CD4-positive, alpha-beta T cell treated with Interleukin-12 subunit alpha and Interleukin-12 subunit beta, for 1 hour (primary cell): ENCODE results near the gene MIOX.
"Not testable (repeated sequence)": the region's sequence is repeated elsewhere in the genome, so short reads cannot be mapped to it uniquely, and the experiment has no call there.

Source experiments
- DNase-seq: peaks from one replicate; pipeline ENCODE4 v3.0.0-alpha.2; 2020

MIOX gene

DNA sequence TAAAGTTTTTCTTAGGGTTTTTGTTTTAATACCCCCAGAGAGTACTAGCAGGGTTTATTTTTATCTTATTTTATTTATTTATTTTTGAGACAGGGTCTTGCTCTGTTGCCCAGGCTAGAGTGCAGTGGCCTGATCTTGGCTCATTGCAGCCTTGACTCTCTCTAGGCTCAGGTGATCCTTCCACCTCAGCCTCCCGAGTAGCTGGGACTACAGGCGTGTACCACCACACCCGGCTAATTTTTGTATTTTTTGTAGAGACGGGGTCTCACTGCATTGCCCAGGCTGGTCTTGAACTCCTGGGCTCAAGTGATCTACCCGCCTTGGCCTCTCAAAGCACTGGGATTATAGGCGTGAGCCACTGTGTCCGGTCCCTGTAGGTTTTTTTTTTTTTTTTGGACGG lies 33.5 kb downstream of the MIOX start:
- not testable (repeated sequence) for DNase-seq

DNA sequence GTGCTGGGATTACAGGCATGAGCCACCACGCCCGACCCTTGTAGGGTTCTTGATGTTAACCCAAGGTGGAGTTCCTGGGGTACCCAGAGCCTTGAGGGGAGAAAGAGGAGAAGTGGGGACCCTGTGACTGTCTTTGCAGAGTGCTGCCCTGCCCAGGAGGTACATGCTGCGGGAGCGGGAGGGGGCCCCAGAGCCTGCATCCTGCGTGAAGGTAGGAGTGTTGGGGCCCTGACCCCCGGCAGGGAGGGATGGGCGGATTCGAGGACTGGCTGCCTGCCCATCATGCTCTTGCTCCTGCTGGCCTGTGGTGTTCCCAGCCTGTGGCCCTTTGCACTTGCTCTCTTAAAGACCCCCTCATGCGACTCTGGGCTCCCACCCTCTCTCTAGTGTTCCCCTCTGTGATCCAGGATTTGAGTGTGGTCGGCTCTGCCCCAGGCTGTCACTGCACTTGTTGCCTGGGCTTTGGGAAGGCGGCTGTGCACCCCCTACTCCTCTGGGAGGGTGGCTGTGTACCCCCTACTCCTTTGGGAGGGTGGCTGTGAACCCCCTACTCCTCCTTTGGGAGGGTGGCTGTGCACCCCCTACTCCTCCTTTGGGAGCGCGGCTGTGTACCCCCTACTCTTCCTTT lies 34.3 kb downstream of the MIOX start:
- DNase-seq: no peak

DNA sequence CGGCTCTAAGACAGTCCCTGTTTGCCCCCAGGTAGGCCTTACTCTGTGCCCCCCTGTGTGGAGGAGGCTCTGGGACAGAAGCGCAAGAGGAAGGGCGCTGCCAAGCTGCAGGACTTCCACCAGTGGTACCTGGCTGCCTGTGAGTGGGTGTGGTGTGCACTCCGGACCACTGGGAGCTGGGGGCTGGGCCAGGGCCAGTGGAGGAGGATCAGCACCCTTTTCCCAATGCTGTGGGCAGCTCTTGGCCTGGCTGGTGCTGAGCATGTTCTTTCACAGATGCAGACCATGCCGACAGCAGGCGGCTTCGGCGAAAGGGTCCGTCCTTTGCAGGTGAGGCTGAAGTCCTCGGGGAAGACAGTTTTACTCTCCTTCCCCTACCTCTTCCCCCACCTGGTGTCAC lies 35.1 kb downstream of the MIOX start:
- no peak for DNase-seq

DNA sequence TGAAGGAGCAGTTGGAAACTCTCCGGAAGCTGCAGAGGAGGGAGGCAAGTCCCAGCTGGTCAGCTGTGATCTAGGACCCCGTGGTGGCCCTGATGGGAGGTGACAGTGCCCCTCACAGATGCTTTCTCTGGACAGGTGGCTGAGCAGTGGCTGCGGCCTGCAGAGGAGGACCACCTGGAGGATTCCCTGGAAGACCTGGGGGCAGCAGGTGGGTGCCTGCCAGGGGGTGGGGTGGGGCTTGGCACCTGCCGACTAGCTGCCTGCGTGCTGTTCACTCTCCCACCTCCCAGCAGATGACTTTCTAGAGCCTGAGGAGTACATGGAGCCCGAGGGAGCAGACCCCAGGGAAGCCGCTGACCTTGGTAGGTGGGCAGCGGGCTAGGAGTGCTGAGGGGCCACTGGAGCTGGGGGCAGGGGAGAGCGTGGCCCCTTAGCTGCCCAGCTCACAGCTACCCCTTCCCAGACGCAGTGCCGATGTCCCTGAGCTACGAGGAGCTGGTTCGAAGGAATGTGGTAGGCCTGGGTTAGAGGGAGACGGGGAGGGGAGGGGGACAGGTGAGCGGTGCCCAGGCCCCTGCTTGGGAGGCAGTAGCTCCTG lies 35.6 kb downstream of the MIOX start:
- DNase-seq: no peak

DNA sequence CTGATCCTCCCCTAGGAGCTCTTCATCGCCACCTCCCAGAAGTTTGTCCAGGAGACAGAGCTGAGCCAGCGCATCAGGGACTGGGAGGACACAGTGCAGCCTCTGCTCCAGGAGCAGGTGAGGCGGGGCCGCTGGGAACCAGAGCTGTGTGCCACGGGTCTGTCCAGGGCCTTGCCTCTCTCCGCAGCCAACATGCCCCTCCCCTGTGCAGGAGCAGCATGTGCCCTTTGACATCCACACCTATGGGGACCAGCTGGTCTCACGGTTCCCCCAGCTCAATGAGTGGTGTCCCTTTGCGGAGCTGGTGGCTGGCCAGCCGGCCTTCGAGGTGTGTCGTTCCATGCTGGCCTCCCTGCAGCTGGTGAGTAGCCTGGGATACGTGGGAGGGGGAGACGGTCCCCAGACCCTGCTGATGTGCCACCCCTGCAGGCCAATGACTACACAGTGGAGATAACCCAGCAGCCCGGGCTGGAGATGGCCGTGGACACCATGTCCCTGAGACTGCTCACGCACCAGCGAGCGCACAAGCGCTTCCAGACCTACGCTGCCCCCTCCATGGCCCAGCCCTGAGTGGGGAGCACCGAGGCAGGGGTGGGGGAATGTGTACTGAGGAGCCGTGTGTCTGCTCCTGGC lies 36.3 kb downstream of the MIOX start:
- DNase-seq: no peak

DNA sequence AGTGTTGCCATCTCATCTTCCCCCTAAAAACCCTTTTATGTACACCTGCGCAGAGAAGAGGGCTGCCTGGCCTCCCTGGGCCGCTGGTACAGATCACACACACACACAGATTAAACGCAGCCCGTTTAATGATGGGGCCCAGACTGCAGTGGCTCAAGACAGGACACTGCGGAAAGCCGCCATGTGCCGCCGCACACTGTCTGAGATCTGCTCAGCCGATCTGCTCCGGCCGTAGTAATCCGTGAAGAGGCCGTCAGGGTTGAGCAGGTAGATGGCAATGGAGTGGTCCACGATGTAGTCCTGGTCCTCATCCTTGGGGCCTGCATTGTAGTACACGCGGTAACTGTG lies 36.8 kb downstream of the MIOX start:
- no peak for DNase-seq

DNA sequence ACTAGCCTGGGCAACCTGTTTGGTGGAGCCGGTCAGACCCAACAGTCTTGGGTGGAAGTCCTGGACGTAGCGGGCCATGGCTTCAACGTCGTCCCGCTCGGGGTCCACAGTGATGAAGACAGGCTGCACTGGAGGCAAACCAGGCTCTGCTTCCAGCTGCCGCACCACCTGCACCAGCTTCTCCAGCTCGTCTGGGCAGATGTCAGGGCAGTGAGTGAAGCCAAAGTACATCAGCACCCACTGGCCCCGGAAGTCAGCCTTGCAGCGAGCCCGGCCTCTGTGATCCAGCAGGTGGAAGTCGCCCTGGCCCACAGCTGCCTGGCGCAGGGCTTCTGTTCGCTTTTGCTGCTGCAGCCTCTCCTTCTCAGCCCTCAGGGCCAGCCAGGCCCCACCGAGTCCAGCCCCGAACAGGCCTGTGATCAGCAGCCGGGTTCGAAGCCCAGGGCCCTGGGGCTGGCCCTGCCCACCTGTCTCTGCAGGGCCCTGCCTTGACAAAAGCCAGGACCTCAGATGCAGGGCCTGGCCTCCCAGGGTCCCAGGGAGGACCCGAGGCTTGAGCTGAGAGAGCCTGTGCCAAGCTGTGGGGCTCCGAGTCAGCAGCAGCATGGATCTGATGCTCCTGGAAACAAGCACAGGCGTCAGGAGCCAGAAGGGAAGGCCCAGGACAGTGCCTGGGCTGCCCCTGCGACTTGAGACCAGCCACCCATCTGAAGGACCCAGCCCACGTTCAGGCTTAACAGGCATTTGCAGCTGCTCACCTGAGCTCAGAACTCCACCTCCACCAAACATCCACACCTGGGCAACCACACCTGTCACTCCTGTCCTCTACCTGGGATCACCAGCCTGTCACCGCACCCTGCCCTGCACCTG lies 37.4 kb downstream of the MIOX start:
- DNase-seq: no peak

DNA sequence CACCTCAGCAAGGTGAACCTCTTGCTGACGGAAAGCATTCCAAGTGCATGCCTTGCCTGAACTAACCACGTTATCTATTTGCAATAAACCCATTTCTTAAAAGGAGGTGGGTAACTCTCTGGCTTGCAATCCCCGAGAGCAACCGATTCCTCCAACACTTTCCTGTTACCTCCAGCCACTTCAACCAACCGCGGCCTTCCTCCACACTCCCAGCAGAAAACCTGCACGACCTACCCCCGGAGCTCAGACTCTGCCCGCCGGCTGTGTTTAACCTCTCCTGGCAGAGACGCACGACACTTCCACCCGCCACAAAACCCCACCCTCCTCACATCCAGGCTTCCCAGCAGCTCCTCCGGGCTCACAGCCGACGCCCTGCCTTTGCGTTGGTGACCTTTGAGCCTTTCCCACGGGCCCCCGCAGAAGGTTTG lies 38.0 kb downstream of the MIOX start:
- no peak for DNase-seq

DNA sequence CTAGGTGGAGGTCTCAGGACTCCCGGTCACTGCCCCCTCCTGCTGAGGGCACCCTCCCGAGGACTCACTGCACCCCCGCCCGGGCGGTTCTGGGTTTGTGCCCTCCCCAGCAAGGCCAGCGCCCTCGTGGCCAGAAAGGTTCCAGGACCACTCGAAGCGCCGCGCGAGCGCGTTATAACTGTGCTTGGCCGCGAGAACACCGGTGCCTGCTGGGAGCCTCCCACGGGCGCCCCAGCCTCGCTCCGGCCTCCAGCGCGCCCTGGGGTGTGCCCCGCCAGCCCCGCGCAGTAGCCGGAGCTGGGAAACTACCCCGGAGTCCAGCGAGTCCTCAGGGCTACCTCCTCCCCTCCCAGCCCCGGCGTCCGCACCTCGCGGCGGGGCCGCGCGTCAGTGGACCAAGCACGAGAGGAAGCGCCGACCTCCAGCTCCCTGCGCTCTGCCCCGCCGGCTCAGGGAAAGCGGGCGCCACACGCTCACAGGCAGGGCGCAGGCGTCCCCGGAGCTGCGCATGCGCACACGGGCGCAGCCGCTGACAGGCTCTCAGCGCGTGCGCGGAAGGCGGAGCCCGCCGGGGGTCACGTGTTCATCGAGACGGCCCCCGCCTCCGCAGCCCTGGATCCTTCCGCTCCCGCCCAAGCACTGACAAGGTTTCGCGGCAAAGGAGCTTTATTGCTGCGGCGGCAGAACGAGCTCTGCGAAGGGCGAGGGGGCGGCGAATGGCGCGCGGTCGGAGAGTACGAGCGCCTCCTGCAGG lies 38.6 kb downstream of the MIOX start, which contains the start of gene SCO2:
Gene SCO2, minus strand, starts transcription at position 495 of the 754 bp plus-strand sequence. CDS start 1,187 bp downstream, outside the sequence.
- peak; percentile 98 for DNase-seq

DNA sequence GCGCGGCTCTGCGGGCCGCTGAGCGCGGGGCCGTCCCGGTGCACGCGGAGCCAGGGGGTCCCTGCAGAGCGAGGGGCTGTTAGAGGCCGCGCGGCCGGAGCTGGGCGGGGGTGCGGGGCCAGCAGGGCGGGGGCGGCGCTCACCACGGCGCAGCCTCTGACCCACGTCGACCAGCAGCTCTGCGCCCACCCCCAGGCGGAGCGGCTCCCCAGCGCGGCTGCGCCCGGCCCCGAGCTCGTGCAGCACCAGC lies 39.1 kb downstream of the MIOX start:
- no peak for DNase-seq

DNA sequence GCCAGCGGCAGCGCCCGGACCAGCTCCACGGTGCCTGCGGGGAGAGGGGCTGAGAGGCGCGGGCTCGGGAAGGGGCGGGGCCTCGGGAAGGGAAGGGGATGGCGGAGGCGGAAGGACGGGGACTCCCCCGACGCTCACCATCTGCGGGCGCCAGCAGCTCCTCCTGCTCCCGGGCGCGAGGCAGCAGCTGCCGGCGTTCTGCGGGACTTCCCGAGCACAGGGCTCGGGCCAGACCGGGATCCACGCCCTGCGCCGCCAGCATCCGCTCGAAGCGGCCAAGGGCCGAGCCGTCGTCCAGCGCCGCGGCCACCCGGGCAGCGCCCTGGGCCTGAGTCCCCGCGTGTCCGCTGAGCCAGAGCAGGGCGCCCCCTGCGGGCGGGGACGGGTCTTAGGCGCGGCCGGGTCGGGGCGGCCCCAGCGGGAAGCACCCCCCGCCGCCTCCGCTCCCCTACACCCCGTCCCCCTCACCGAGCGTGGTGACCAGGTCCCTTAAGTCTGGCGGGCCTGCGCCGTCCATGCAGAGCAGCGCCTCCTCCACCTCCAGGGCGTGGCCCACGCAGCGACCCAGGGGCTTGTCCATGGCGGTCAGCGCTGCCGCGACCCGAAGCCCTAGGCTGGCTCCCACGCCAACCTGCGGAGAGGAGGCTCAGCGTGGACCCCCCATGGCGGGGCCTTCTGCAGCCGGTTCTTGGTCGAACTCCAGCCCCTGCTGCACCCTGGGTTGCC lies 39.6 kb downstream of the MIOX start:
- DNase-seq: peak; percentile 88

DNA sequence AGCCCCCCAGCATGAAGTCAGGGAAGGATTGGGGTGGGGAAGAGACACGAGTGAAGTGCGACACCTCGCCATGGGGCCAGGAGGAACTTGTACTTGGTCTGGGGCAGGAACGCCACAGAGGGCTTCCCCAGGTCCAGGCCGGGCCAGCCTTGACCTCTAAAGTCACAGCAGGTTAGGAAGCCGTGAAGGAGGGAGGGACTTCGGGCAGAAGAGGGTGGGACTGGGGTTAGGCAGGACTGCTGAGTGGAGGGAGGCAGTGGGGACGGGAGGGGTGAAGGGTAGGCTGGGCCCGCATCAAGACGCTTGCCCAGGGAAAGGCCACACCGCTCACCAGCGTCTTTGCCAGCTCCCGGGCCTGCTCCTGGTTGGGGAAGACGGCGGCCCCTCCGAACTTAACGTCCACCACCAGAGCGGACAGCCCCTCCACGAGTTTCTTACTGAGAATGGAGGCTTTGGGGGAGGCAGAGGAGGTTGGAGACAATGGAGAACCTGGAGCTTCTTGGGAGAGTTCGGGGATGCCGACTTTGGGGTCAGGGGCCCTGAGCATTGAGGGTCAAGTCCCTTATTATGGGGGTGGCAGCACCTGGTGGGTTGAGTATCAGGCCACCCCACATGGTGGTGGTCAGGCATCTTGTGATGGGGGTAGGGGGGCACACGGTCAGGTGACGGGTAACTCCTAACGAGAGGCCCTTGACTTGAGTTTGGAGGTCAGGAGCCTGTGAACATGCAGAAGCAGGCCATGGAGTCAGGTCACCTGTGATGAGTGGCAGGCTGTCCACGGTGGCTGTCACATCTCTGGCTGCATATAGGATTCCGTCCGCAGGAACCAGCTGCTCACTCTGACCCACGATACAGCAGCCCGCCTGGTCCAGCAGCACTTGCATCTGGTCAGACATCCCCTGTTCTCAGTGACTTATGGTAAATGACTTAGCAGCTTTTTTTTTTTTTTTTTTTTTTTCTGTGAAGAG lies 40.5 kb downstream of the MIOX start:
- DNase-seq: peak; percentile 59

DNA sequence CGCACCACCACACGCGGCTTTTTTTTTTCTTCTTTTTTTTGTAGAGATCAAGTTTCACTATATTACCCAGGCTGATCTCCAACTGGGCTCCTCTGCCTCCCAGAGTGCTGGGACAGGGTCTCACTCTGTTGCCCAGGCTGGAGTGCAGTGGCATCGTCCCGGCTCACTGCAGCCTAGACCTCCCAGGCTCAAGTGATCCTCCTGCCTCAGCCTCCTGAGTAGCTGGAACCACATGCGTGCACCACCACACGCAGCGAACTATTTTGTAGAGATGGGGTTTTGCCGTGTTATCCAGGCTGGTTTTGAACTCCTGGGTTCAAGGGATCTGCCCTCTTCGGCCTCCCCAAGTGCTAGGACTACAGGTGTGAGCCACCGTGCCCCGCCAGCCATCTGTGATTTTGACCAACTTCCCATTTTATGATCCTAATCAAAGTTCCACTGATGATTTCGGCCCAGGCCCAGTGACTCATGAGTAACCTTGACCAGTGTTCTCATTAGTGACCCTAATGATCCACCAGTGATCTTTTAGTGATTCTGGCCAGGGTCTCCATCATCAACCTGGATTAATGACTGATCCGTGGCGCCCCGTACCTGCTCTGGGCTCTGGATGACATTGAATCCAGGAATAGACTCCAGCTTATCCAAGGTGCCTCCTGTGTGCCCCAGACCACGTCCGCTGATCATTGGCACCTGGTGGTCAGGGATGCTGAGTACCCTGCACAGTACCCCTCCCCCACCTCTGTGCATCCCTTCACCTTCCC lies 41.4 kb downstream of the MIOX start:
- no peak for DNase-seq

DNA sequence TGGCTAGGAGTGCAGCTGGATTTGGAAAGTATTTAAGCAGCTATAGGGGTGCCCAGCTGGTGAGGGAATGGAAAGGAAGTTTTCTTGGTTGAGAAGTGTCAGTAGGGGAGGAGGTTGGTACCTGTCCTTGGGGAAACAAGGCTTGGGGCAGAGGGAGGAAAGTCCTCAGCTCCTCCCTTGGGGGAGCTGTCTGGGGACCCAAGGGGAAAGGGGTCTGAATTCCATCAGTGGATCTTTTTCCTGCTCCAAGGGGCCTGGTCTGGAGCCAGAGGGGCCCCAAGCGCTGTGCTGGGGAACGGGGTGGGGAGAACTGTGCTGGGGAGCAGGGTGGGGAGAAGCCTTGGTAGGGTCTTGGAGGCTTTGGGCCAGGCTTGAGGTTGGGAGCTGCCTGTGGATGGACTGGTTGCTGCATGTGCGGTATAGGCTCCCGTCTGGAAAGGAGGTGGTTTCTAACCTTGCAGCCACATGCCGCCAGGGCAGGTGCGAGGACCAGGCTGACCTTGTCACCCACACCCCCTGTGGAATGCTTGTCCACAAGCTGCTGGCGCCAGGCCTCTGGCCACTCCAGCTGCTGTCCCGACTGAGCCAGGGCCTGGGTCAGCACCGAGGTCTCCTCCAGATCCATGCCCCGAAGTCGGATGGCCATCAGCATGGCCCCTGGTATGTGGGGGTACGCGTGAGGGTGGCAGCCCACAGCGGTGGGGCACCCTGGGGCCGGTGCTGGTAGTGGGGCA lies 42.2 kb downstream of the MIOX start:
- DNase-seq: no peak

DNA sequence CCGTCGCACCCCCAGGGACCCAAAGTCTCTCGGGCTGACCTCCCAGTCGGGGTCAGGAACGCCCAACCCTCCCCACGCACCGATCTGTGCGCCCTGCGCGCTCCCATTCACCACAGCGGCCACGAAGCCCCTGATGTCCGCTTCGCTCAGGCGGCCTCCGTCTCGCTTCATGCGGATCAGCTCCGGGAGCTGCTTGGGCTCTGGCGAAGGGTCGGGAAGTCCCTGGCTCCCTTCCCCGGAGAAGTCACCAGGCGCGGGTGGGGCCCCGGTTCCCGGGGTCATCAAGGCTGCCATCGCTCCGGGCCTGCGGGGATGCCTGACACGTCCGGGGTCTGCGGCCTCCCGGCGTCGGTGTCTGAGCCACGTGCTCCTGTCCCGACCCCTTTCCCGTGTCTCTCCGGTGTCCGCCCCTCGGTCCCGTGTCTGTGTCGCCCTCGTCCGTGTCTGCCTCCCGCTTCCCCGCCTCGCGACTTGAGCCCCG lies 42.8 kb downstream of the MIOX start:
- no peak for DNase-seq

DNA sequence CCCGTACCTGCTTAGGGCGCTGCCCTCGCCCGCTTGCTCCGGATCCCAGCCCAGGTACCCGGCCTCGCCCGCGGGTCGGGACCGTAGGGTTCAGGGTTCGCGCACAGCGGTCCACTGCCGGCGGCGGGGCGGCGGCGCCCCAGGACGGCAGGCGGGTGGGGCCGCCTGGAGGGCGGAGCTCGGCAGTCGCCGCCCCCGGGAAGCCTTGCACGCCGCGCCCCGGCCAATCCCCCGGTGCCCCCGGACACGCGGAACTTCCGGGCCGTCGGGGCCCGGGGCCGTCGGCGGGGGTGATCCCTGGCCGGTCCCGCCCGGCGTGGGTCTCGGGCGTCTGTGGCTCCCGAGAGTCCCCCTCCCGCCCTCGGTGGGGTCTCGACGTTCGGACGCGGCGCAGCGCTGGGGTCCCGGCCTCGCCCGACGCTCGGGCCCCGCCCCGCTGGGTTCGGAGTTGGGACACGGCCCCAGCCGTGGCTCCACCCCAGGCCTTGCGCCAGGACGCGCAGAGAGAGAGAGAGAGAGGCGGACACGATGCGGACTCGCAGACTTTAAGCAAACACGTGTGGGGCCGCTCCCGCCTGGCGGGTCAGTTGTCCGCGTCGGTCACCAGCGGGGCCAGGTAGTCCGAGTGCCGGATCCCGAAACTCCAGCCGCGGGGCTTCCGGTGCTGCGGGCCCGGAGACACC lies 43.4 kb downstream of the MIOX start, which contains the start of gene TYMP:
Gene TYMP, minus strand, starts transcription at position 116 of the 683 bp plus-strand sequence. CDS start 303 bp downstream, outside the sequence.
- peak; percentile 81 for DNase-seq

DNA sequence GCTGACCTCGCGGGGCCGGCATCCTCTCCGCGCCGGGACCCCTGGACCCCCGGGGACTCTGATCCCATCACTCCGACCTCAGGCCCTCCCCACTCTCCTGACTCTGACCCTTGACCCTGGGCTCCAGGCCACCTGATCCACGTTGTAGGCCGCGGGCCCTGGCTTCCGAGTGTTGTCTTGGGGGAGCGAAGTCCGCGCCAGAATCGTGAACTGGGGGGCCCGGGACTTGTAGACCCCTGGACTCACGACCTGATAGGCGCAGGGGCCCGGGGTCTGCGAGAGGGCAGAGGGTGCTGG lies 43.9 kb downstream of the MIOX start:
- no peak for DNase-seq

DNA sequence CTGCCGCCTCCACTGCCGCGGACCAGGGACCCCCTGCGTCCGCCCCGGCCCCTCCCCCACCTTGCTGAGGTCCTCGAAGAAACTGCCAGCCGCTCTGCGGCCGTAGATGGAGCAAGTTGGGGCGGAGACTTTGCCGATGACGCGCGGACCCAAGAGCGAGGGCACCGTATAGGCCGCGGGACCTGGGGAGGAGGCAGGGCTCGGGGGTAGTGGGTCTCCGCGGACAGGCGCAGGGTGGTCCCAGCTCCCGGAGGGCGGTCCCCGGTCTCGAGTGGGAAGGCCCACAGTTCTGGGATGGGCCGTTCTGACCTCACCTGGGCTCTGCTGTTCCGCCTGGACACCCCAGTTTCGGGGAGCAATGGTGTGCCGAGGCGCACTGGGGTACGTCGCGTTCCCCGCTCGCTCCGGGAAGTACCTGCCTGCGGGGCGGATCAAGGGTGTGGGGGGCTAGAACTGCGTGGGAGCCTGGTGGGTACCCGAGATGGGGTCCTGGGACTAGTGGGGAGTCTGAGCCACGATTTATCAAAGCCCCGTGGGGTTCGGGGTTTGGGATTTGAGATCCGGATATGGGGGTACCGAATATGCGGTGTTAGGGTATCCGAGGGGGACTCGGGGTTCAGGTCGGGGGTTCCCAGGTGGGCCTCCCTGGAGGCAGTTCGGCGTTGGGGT lies 44.4 kb downstream of the MIOX start:
- peak; percentile 85 for DNase-seq
